ENCODE measurements around the gene PPARG.

DNA sequence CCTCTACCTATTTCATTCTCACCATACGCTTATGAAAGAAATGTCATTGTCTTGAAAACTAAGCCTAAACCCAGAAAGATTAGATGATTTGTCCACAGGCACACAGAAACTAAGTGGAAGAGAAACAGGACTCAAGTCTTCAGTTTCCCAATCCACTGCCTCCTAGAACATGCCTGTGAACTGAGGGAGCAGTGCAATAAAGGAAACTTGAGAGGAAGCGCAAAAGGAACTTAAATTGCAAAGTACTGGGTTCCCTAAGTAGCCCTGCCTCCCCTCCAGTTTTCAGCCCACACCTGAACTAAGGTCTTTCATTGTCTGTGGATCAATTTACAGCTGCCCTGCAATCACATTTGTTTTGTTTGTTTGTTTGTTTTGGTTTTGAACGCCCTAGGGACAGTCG is 138.7 kb downstream of the PPARG start:
- TF ChIP-seq, protein P1, sequence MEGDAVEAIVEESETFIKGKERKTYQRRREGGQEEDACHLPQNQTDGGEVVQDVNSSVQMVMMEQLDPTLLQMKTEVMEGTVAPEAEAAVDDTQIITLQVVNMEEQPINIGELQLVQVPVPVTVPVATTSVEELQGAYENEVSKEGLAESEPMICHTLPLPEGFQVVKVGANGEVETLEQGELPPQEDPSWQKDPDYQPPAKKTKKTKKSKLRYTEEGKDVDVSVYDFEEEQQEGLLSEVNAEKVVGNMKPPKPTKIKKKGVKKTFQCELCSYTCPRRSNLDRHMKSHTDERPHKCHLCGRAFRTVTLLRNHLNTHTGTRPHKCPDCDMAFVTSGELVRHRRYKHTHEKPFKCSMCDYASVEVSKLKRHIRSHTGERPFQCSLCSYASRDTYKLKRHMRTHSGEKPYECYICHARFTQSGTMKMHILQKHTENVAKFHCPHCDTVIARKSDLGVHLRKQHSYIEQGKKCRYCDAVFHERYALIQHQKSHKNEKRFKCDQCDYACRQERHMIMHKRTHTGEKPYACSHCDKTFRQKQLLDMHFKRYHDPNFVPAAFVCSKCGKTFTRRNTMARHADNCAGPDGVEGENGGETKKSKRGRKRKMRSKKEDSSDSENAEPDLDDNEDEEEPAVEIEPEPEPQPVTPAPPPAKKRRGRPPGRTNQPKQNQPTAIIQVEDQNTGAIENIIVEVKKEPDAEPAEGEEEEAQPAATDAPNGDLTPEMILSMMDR (IDR thresholded peaks at IDR 0.05; ENCODE audit: low read depth, low read length): no peak
- no peak for TF ChIP-seq POLR2A (IDR thresholded peaks at IDR 0.05; ENCODE audit: extremely low read depth, insufficient read length)
- no peak for TF ChIP-seq MYC (IDR thresholded peaks at IDR 0.05; ENCODE audit: low read depth, low read length)
